Neural cell (in vitro differentiated cells): ENCODE measurements around the gene SNX20. TPM values are rescaled to one million over a fixed set of nuclear protein-coding genes. Genes with fewer than 3 reads are reported as not detected.

ENCODE experiments used
- H2AFZ ChIP-seq: fragments of 200-600, 300-800 bp; sonication (generic), shearing (Covaris generic); 2 replicates; pipeline ENCODE4 v1.6.0; 2014; ENCODE audit warnings: low read depth, mild to moderate bottlenecking, antibody characterized with exemption, low read length, moderate library complexity
- H3F3A ChIP-seq: fragments of 200-600 bp; shearing (Covaris generic); 2 replicates; pipeline ENCODE4 v1.6.1; 2016; ENCODE audit warnings: mild to moderate bottlenecking, moderate library complexity, mixed read lengths, antibody characterized with exemption, low read length; ENCODE audit not compliant: insufficient read depth, poor library complexity, severe bottlenecking
- H3K27ac ChIP-seq: fragments of 200-600, 300-800 bp; sonication (generic), shearing (Covaris generic); 2 replicates; pipeline ENCODE4 v1.5.1; 2014; ENCODE audit warnings: mild to moderate bottlenecking, low read length, moderate library complexity
- H3K27me3 ChIP-seq: fragments of 300-800, 200-600 bp; sonication (generic), shearing (Covaris generic); 2 replicates; pipeline ENCODE4 v1.6.0; 2014; ENCODE audit warnings: mild to moderate bottlenecking, low read depth, low read length, moderate library complexity; ENCODE audit not compliant: insufficient read depth
- H3K36me3 ChIP-seq: fragments of 300-800, 200-600 bp; sonication (generic), shearing (Covaris generic); 2 replicates; pipeline ENCODE4 v1.5.1; 2014; ENCODE audit warnings: mild to moderate bottlenecking, antibody characterized with exemption, low read length, moderate library complexity; ENCODE audit not compliant: insufficient read depth
- H3K4me2 ChIP-seq: fragments of 300-800, 200-600 bp; sonication (generic), shearing (Covaris generic); 2 replicates; pipeline ENCODE4 v1.6.0; 2014; ENCODE audit warnings: mild to moderate bottlenecking, low read length
- H3K4me3 ChIP-seq: fragments of 300-800, 200-600 bp; sonication (generic), shearing (Covaris generic); 2 replicates; pipeline ENCODE4 v1.5.1; 2014; ENCODE audit warnings: mild to moderate bottlenecking, low read length, moderate library complexity
- H3K79me2 ChIP-seq: fragments of 200-600 bp; shearing (Covaris generic); replicated peaks from 2 replicates; pipeline ENCODE4 v1.6.0; 2014; ENCODE audit warnings: mild to moderate bottlenecking, low read length, moderate library complexity; ENCODE audit not compliant: insufficient read depth
- H3K9ac ChIP-seq: fragments of 300-800, 200-600 bp; sonication (generic), shearing (Covaris generic); 2 replicates; pipeline ENCODE4 v1.6.1; 2016; ENCODE audit warnings: mild to moderate bottlenecking, low read length, mixed read lengths
- H3K9me2 ChIP-seq: fragments of 200-600 bp; shearing (Covaris generic); 2 replicates; pipeline ENCODE4 v1.6.1; 2016; ENCODE audit warnings: mild to moderate bottlenecking, low read length, mixed read lengths; ENCODE audit not compliant: insufficient read depth
- H3K9me3 ChIP-seq: fragments of 200-600, 300-800 bp; sonication (generic), shearing (Covaris generic); 2 replicates; pipeline ENCODE4 v1.6.1; 2016; ENCODE audit warnings: mild to moderate bottlenecking, mixed run types, low read length, moderate library complexity, mixed read lengths
- H4K20me1 ChIP-seq: fragments of 200-600 bp; shearing (Covaris generic); 2 replicates; pipeline ENCODE4 v1.6.1; 2016; ENCODE audit warnings: mild to moderate bottlenecking, mixed run types; ENCODE audit not compliant: insufficient read depth
- CTCF ChIP-seq: fragments of 450-650 bp; IDR thresholded peaks from 2 replicates; pipeline ENCODE4 v1.5.1; 2014; ENCODE audit warnings: antibody characterized with exemption, mild to moderate bottlenecking, moderate library complexity; ENCODE audit not compliant: poor library complexity, severe bottlenecking
- EP300 ChIP-seq: fragments of 450-650 bp; conservative IDR thresholded peaks from 2 replicates; pipeline ENCODE4 v1.6.1; 2014; ENCODE audit warnings: antibody characterized with exemption, mild to moderate bottlenecking, moderate library complexity; ENCODE audit not compliant: poor library complexity, severe bottlenecking
- EZH2 ChIP-seq: fragments of 200-600, 300-800 bp; shearing (Covaris generic), sonication (generic); IDR thresholded peaks from 2 replicates; pipeline ENCODE4 v1.6.1; 2014; ENCODE audit warnings: antibody characterized with exemption, low read length, borderline replicate concordance, mild to moderate bottlenecking; ENCODE audit not compliant: insufficient read depth, poor library complexity, severe bottlenecking
- MXI1 ChIP-seq: fragments of 450-650 bp; conservative IDR thresholded peaks from 2 replicates; pipeline ENCODE4 v1.6.1; 2014; ENCODE audit warnings: antibody characterized with exemption, mild to moderate bottlenecking; ENCODE audit not compliant: poor library complexity, severe bottlenecking
- POLR2AphosphoS5 ChIP-seq: IDR thresholded peaks from 2 replicates; pipeline ENCODE4 v1.6.1; 2012
- RAD21 ChIP-seq: fragments of 450-650 bp; conservative IDR thresholded peaks from 2 replicates; pipeline ENCODE4 v1.6.1; 2014; ENCODE audit warnings: antibody characterized with exemption, mild to moderate bottlenecking, moderate library complexity
- REST ChIP-seq: IDR thresholded peaks from 2 replicates; pipeline ENCODE4 v1.6.1; 2012; ENCODE audit warnings: borderline replicate concordance
- SMC3 ChIP-seq: fragments of 450-650 bp; conservative IDR thresholded peaks from 2 replicates; pipeline ENCODE4 v1.6.1; 2014; ENCODE audit warnings: antibody characterized with exemption, mild to moderate bottlenecking, moderate library complexity; ENCODE audit not compliant: poor library complexity
- TAF1 ChIP-seq: IDR thresholded peaks from 2 replicates; pipeline ENCODE4 v1.6.1; 2012; ENCODE audit warnings: low read depth
- polyA minus RNA-seq: library from RNA; depleted of rRNA, polyadenylated mRNA; stranded (reverse); fragments of >200 nt; gene quantifications from 2 replicates; pipeline ENCODE4 v1.2.3, GENCODE V29; 2014
- polyA plus RNA-seq: library from polyadenylated mRNA; depleted of rRNA; stranded (reverse); fragments of >200 nt; gene quantifications from 2 replicates; pipeline ENCODE4 v1.2.3, GENCODE V29; 2014

Gene SNX20
- polyA plus RNA-seq: not detected in 2 replicates
- polyA minus RNA-seq: not detected in 2 replicates

GRCh38 chr16:50681021-50681885 is at the start of gene SNX20:
SNX20 (minus strand) TSS chr16:50681312; CDS start chr16:50677526, 3,786 bp downstream.
- no peaks in the 10 kb centered on the region for H3K9me3 ChIP-seq
- H3K27ac ChIP-seq: no peak within 1 kb of the TSS
- H3K79me2 ChIP-seq: no peaks in the 10 kb centered on the region
- no peaks in the 10 kb centered on the region for H3K36me3 ChIP-seq
- no peak within 1 kb of the TSS for H2AFZ ChIP-seq
- no peaks in the 10 kb centered on the region for H4K20me1 ChIP-seq
- H3K4me2 ChIP-seq: no peak within 1 kb of the TSS
- H3K9ac ChIP-seq: no peak within 1 kb of the TSS
- no peak within 1 kb of the TSS for H3K4me3 ChIP-seq
- TF ChIP-seq SMC3 (no peak), EZH2 (no peak), TAF1 (no peak), RAD21 (no peak), EP300 (no peak), MXI1 (no peak), REST (no peak), CTCF (no peak), POLR2AphosphoS5 (no peak)
- no peaks in the 10 kb centered on the region for H3F3A ChIP-seq
- no peaks in the 10 kb centered on the region for H3K27me3 ChIP-seq
- no peaks in the 10 kb centered on the region for H3K9me2 ChIP-seq

- Histone ChIP-seq H3K9me3 (no peaks in the 10 kb centered on the region), H3F3A (no peaks in the 10 kb centered on the region), H3K27me3 (no peaks in the 10 kb centered on the region), H3K4me3 (no peak overlapping the region), H3K79me2 (no peaks in the 10 kb centered on the region), H4K20me1 (no peaks in the 10 kb centered on the region), H3K9me2 (no peaks in the 10 kb centered on the region), H3K4me2 (no peak overlapping the region), H3K27ac (no peak overlapping the region), H2AFZ (no peak overlapping the region), H3K9ac (no peak overlapping the region), H3K36me3 (no peaks in the 10 kb centered on the region)
- TF ChIP-seq EP300: no peak
These were observed 43.2 kb upstream of the SNX20 start for GRCh38 chr16:50724306-50724705.
